Measurements from ENCODE around the gene DOLK. TPM values are rescaled to one million over a fixed set of nuclear protein-coding genes. Genes with fewer than 3 reads are reported as not detected.

DOLK gene
- polyA plus RNA-seq, 1 of the 3 experiments (the other 2 are of a cell fraction) = 23.1 TPM

DNA sequence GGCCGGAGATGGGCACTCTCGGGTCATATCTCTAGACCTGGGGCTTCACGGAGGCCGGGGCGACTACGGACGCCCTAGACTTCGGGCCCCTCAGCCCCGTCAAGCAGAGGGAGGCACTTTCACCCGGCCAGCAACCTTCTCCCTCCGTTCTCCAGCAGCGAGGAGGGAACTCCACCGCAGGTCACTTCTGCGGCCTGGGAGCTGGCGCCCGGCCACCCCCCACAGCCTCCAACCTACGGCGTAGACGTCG lies 201 bp downstream of the DOLK start:
- ChIA-PET POLR2A (no interaction called here), CTCF (no interaction called here)
- peaks cover 16% of the 10 kb centered on the region for H3F3A ChIP-seq (replicated peaks; ENCODE audit: insufficient read depth)
- no peak for DNase-seq
- no peaks in the 10 kb centered on the region for H3K9me3 ChIP-seq
- peak overlapping the region; percentile 72 to 94; a peak in 3 of 4 replicates for H3K27ac ChIP-seq (ENCODE audit: low read depth in 2 of 2, low read length in 1 of 2)
- H3K4me2 ChIP-seq = peak overlapping the region; percentile 99
- no peaks in the 10 kb centered on the region for H3K9me2 ChIP-seq
- no peaks in the 10 kb centered on the region for H3K27me3 ChIP-seq (ENCODE audit: insufficient read depth)
- H3K9ac ChIP-seq = peak overlapping the region; percentile 96
- WGBS (ENCODE audit: low lambda C conversion rate) = no CpG with 5 or more reads among the region's 20 CpGs
- TF ChIP-seq, protein P1, sequence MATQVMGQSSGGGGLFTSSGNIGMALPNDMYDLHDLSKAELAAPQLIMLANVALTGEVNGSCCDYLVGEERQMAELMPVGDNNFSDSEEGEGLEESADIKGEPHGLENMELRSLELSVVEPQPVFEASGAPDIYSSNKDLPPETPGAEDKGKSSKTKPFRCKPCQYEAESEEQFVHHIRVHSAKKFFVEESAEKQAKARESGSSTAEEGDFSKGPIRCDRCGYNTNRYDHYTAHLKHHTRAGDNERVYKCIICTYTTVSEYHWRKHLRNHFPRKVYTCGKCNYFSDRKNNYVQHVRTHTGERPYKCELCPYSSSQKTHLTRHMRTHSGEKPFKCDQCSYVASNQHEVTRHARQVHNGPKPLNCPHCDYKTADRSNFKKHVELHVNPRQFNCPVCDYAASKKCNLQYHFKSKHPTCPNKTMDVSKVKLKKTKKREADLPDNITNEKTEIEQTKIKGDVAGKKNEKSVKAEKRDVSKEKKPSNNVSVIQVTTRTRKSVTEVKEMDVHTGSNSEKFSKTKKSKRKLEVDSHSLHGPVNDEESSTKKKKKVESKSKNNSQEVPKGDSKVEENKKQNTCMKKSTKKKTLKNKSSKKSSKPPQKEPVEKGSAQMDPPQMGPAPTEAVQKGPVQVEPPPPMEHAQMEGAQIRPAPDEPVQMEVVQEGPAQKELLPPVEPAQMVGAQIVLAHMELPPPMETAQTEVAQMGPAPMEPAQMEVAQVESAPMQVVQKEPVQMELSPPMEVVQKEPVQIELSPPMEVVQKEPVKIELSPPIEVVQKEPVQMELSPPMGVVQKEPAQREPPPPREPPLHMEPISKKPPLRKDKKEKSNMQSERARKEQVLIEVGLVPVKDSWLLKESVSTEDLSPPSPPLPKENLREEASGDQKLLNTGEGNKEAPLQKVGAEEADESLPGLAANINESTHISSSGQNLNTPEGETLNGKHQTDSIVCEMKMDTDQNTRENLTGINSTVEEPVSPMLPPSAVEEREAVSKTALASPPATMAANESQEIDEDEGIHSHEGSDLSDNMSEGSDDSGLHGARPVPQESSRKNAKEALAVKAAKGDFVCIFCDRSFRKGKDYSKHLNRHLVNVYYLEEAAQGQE (IDR thresholded peaks at IDR 0.05; ENCODE audit: low read depth, low read length) = no peak
- TF ChIP-seq EZH2phosphoT487 (IDR thresholded peaks at IDR 0.05; ENCODE audit: borderline replicate concordance, low read depth) (no peak), JUND (IDR thresholded peaks at IDR 0.05) (no peak)
- peak overlapping the region; percentile 79 to 99 for H3K4me3 ChIP-seq (ENCODE audit: low read depth in 2 of 2, low read length in 1 of 2)
- peaks cover 0 to 10% of the 10 kb centered on the region in 2 experiments; a peak in 2 of 4 replicates for H3K4me1 ChIP-seq (ENCODE audit: control insufficient read depth in 1 of 2, insufficient read depth in 2 of 2, low read depth in 1 of 2, low read length in 1 of 2)
- peaks cover 40% of the 10 kb centered on the region for H3K79me2 ChIP-seq (ENCODE audit: insufficient read depth)
- no peaks in the 10 kb centered on the region for H4K20me1 ChIP-seq (ENCODE audit: insufficient read depth)
- H2AFZ ChIP-seq (ENCODE audit: low read depth) = peak overlapping the region; percentile 86
- peaks cover 14 to 24% of the 10 kb centered on the region in 2 experiments for H3K36me3 ChIP-seq (replicated peaks in 1 of 2; ENCODE audit: control insufficient read depth in 1 of 2, insufficient read depth in 2 of 2, low read length in 1 of 2)

DNA sequence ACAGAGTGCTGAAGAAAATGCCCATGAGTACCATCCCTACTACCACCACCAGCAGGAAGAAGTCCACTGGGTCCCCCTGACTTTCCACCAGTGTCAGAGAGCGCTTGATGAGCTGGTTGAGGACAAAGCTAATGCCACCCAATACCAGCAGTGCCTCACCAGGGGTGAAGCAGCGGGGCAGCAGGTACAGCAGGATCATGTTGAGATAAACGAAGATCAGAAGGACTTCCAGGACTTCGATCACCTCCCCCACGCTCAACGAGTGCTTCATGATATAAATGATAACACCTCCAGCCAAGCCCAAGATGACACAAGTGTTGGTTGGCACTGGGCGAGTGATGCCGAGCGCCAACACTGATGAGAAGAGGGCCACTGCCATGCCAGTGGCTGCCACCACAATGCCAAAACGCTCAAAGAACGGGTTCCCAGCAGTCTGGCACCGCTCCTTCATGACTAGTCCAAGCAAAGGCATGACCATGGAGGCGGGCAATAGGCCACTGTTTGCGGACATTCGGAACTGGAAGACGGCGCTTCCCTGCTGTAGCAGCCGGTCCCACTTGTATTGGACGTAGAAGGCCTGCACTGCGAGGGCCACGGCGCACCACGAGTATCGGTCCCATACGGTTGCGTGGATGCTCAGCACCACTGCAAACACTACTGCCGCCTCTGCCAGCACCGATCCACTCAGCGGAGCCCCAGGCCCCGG lies 679 bp downstream of the DOLK start:
- no peaks in the 10 kb centered on the region for H3K27me3 ChIP-seq (ENCODE audit: insufficient read depth)
- peaks cover 0 to 10% of the 10 kb centered on the region in 2 experiments; a peak in 2 of 4 replicates for H3K4me1 ChIP-seq (ENCODE audit: control insufficient read depth in 1 of 2, insufficient read depth in 2 of 2, low read depth in 1 of 2, low read length in 1 of 2)
- 62% methylated on average over 9 of the region's 30 CpGs for WGBS (ENCODE audit: low lambda C conversion rate)
- peaks cover 16% of the 10 kb centered on the region for H3F3A ChIP-seq (replicated peaks; ENCODE audit: insufficient read depth)
- H3K4me2 ChIP-seq = peak overlapping the region; percentile 99
- CTCF ChIA-PET = no interaction called here
- peaks cover 40% of the 10 kb centered on the region for H3K79me2 ChIP-seq (ENCODE audit: insufficient read depth)
- no peaks in the 10 kb centered on the region for H3K9me3 ChIP-seq
- H4K20me1 ChIP-seq (ENCODE audit: insufficient read depth) = no peaks in the 10 kb centered on the region
- DNase-seq = no peak
- peak overlapping the region; percentile 96 for H3K9ac ChIP-seq
- peak overlapping the region; percentile 79 to 99 for H3K4me3 ChIP-seq (ENCODE audit: low read depth in 2 of 2, low read length in 1 of 2)
- peaks cover 14 to 20% of the 10 kb centered on the region in 2 experiments for H3K36me3 ChIP-seq (replicated peaks in 1 of 2; ENCODE audit: control insufficient read depth in 1 of 2, insufficient read depth in 2 of 2, low read length in 1 of 2)
- H2AFZ ChIP-seq (ENCODE audit: low read depth) = peak overlapping the region; percentile 86; the same call in 1 of the 2 replicates
- POLR2A ChIA-PET = no interaction called here
- peak overlapping the region; percentile 72 to 94; a peak in 3 of 4 replicates for H3K27ac ChIP-seq (ENCODE audit: low read depth in 2 of 2, low read length in 1 of 2)
- H3K9me2 ChIP-seq = no peaks in the 10 kb centered on the region
- TF ChIP-seq, protein P2, sequence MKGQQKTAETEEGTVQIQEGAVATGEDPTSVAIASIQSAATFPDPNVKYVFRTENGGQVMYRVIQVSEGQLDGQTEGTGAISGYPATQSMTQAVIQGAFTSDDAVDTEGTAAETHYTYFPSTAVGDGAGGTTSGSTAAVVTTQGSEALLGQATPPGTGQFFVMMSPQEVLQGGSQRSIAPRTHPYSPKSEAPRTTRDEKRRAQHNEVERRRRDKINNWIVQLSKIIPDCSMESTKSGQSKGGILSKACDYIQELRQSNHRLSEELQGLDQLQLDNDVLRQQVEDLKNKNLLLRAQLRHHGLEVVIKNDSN (IDR thresholded peaks at IDR 0.05; ENCODE audit: borderline replicate concordance, low read depth) = no peak
- TF ChIP-seq, protein P3, sequence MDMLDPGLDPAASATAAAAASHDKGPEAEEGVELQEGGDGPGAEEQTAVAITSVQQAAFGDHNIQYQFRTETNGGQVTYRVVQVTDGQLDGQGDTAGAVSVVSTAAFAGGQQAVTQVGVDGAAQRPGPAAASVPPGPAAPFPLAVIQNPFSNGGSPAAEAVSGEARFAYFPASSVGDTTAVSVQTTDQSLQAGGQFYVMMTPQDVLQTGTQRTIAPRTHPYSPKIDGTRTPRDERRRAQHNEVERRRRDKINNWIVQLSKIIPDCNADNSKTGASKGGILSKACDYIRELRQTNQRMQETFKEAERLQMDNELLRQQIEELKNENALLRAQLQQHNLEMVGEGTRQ (IDR thresholded peaks at IDR 0.05; ENCODE audit: borderline replicate concordance, low read depth, low read length) = no peak
- TF ChIP-seq, protein P4, sequence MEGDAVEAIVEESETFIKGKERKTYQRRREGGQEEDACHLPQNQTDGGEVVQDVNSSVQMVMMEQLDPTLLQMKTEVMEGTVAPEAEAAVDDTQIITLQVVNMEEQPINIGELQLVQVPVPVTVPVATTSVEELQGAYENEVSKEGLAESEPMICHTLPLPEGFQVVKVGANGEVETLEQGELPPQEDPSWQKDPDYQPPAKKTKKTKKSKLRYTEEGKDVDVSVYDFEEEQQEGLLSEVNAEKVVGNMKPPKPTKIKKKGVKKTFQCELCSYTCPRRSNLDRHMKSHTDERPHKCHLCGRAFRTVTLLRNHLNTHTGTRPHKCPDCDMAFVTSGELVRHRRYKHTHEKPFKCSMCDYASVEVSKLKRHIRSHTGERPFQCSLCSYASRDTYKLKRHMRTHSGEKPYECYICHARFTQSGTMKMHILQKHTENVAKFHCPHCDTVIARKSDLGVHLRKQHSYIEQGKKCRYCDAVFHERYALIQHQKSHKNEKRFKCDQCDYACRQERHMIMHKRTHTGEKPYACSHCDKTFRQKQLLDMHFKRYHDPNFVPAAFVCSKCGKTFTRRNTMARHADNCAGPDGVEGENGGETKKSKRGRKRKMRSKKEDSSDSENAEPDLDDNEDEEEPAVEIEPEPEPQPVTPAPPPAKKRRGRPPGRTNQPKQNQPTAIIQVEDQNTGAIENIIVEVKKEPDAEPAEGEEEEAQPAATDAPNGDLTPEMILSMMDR (IDR thresholded peaks at IDR 0.05) = no peak
- no peak for TF ChIP-seq POLR2AphosphoS5 (IDR thresholded peaks at IDR 0.05; ENCODE audit: low read depth, low read length)
- no peak for TF ChIP-seq EP300 (IDR thresholded peaks at IDR 0.05; ENCODE audit: borderline replicate concordance in 1 of 2, low read depth in 1 of 2, low read length in 1 of 2)
- no peak for TF ChIP-seq NRF1 (IDR thresholded peaks at IDR 0.05; ENCODE audit: low read depth, low read length)
- TF ChIP-seq SIN3A (IDR thresholded peaks at IDR 0.05; ENCODE audit: borderline replicate concordance, low read depth, low read length) = no peak
- TF ChIP-seq TCF12 (IDR thresholded peaks at IDR 0.05) = no peak
- TF ChIP-seq, protein P1 (IDR thresholded peaks at IDR 0.05; ENCODE audit: low read depth, low read length) = no peak
- TF ChIP-seq RXRA (IDR thresholded peaks at IDR 0.05; ENCODE audit: borderline replicate concordance, low read depth) = no peak
- no peak for TF ChIP-seq MXI1 (IDR thresholded peaks at IDR 0.05; ENCODE audit: low read depth, low read length)
- no peak for TF ChIP-seq YY1 (IDR thresholded peaks at IDR 0.05; ENCODE audit: low read depth)
- no peak for TF ChIP-seq GABPA (IDR thresholded peaks at IDR 0.05; ENCODE audit: low read depth)
